GM10847 (cell line): ENCODE measurements around the gene BBS9.

Source experiments
- POLR2A ChIP-seq: IDR thresholded peaks from 2 replicates; pipeline ENCODE4 v1.6.1; 2011; ENCODE audit not compliant: insufficient read length; ENCODE audit errors: extremely low read depth

BBS9 gene

DNA sequence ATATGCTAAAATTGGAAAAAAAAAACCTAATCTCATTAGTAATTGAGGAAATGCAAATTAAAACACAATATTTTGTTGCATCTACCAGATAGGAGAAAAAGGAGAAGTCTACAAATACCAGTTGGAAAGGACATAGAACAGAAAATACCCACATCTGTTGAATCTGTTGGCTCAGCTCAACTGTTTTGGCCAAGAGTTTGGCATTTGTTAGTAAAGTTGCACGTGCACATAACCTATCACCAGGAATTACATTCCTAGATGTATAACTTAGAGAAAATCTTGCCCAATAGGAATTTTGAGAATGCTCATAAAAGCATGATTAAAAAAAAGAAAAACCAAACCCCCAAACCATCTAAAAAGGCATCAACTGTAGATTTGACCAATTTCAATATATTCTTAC lies 493.9 kb downstream of the BBS9 start:
- TF ChIP-seq POLR2A, result no peak

DNA sequence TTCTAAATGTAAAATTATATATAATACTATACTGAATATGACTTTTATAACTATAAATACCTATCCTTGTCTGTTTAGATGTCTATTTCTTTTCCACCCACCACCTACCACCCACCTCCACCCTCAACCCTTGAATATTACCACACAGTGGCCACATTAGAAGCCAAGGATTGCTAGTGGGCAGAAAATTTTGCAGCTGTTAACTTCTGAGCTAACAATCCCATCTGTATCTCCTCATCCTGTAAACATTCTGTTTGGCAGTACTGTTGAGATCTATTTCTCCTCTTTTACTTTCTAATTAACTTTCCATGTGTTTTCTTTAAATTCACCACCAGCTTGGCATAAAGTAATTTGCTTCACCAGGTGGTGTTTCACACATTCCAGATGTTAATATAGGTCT lies 494.9 kb downstream of the BBS9 start:
- TF ChIP-seq POLR2A, result no peak

DNA sequence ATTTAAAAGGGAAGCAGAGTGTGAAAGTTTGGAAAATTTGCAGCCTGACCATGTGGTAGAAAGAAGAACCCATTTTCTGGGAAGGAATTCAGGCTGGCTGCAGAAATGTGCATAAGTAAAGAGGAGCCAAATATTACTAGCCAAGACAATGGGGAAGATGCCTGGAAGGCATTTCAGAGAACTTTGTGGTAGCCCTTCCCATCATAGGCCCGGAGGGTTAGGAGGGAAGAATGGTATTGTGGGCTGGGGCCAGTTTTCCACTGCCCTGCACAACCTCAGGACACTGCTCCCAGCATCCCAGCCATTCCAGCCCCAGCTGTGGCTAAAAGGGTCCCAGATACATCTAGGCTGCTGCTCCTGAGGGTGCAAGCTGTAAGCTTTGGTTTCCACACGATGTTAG lies 497.5 kb downstream of the BBS9 start:
- TF ChIP-seq POLR2A, result no peak

DNA sequence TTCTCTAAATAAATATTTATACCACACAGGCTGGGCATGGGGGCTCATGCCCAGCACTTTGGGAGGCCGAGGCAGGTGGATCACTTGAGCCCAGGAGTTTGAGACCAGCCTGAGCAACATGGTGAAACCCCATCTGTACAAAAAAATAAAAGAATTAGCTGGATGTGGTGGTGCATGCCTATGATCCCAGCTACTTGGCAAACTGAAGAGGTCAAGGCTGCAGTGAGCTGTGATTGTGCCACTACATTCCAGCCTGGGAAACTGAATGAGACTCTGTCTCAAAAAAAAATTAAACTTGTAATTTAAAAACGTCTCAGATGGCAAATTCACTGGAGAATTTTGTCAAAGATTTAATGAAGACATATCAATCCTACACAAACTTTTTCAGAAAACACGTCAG lies 498.4 kb downstream of the BBS9 start:
- TF ChIP-seq POLR2A, result no peak

DNA sequence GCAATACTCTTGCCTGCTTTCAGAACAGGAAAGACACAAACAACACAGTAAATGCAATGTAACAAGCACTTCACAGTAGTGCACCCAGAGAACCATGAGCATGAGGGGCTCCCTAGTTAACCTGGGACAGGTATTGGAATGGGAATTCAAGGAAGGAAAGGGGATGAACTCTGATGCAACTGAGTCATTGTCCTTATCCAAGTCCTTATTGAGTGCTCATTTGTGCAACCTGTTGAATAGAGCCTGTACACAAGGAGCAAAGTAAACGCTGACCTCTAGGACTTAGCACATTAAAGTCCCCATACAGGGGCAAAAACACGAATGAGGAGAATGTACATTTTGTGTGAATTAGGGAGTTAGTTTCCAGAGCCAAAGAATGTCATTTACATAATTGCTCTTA lies 499.5 kb downstream of the BBS9 start:
- no peak for TF ChIP-seq POLR2A

DNA sequence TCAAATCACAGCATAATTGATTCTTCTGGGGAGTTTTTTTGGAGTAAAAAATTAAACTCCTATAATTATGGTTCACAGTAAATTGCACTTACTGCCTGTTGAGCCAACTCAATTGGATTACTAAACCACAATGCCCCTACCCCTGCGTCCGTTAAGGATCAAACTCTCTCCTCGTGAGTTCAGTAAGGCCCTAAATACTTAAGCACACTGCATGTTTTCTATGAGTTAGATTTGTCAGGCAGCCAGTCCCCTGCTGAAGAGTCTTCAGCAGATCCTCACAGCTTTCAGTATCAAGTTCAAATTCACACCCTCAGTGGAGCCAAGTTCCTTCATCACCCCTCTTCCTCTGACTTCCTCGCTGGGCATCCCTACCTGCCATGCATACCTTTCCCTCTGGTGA lies 501.0 kb downstream of the BBS9 start:
- no peak for TF ChIP-seq POLR2A

DNA sequence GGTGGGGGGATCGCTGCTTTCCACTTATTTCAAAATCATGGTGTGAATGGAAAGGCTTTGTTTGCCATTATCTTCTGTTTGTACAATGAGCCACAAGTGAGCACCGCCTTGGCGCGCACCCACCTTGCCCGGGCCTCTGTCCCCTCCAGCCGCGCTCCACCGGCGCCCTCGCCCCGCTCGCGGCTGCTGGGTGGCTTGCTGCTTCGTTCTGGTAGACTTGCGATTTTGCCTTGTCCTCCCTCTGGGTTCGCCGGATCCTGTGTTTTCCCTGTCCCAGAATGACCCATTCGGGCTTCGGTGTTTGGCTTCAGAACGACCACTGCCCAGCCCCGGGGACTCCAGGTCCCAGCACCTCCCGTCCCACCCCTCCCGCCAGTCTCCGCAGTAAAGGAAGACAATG lies 503.0 kb downstream of the BBS9 start:
- TF ChIP-seq POLR2A, result no peak

DNA sequence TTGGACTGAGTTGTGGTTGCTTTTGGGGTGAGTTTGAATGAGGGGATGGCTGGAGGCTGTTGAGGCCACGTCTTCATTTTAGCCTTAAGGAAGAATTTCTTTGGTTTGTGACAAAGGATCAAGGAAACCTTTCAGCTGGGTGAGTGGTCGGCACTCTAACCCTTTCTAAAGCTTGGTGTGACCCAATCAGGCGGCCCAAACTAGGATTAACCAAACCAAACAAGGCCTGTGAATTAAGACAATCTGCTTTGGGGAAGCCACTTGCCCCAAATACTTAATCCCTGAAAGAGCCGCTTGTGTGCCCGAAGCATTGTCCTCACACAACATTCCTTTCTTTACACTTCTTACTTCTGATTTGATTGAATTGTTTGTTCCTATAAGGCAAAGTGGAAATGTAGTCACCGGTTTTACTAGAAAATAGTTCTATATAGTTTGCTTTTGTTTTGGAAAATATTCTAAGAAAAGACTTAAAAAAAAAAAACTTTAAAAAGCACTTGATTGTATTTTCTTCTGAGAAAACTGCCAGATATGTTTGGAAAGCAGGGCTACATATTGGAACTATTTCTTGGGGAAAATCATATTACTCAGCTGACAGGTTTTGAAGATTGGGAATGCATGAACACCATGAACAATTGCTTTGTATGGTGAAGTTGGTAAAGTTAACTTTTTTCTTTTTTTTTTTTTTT lies 503.6 kb downstream of the BBS9 start:
- TF ChIP-seq POLR2A, result no peak

DNA sequence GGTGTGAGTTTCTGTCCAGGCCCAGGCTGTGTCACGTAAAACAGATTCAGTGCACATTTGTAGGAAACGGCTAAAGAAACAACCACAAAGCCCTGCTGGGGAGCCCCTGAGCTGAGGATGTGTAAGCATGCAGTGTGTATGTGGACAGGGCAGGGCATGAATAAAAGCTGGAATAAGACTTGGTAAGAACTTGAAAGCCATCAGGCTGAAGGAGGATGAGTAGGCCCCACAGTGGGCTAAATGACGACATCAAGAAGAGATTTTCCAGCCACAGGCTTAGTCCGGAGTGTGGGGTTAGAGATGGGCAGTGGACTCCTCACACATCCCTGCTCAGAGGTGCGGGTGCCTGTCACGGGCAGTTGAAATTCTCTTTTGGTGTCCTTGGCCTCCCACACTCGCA lies 505.2 kb downstream of the BBS9 start:
- TF ChIP-seq POLR2A, result no peak

DNA sequence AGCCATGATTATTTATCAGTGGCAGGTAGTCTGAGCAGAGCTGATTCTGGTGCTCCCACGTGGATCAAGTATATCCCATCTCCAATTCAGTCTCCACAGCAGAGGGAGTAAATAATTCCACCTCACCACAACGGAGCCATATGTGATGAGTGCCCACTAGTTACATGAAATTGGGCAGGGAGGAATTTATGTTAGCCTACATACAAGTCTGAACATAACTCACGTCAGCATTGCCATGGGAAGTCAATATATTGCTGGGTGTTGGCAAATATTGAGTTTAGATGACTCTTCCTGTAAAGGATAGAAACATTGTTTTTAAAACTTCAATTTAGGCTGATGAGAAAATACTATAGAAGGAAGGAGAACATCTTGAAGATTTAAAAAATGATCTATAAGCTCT lies 507.0 kb downstream of the BBS9 start:
- no peak for TF ChIP-seq POLR2A

DNA sequence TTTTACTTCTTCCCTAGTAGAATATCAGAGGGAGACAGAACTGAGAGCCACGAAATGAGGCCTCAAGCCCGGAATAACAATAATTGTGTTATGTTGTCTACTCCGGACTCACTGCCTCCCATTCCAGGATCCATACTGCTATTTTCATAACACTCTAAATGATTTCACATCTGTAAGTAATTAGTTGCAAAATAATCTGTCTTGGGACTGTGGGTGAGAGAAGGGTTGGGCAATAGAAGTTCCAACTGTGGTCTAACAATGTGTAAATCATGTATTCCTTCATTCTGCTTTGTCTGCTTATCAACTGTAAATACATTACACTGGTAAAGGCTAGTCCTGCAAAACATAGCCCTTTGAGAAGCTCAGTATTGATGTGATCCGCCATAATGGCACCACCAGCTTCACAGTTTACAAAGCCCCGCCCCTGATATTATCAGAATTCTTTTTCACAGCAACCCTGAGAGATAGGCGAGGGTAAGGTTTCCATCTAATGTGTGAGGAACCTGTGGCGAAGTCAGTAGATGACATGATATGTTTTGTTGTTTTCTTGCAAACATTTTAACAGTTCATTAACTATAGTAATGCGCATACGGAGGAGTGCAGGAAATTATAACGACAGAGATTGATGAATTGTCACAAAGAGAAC lies 510.3 kb downstream of the BBS9 start:
- no peak for TF ChIP-seq POLR2A

DNA sequence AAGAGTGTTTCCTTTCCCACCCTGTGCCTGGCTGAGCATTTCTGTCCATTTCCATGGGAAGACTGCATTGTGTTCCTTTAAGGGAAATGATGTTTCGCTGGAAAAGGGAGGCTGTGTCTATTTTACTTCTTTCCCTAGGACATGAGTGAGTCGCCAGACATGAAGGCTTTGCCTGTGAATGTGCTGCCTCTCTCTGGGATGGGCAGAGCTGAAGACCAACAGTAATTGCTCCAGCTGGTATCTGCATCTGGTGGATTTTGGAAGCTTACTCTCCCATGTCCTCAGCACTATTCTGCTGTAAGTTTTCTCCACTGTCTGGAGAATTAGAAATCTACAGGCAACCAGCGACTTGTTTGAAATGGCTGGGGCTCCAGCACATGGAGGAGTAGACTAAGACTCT lies 511.4 kb downstream of the BBS9 start:
- TF ChIP-seq POLR2A, result no peak

DNA sequence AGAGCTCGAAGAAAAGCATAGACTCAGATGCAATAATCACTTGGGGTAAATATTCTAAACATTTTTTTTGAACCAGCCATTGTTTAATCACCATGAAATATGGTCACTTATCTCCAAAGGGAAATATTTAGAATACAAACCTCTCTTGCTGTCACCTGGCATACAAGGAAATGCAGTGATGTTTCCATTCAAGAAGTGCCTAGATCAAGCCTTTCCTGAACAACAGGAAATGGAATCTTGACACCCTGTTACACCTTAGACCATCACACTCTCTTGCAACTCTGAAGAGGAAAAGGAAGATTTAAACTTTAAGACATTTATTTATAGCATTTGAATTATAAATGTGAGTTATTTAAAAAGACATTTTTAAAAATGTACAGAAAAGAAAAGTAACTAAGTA lies 512.9 kb downstream of the BBS9 start:
- TF ChIP-seq POLR2A, result no peak

DNA sequence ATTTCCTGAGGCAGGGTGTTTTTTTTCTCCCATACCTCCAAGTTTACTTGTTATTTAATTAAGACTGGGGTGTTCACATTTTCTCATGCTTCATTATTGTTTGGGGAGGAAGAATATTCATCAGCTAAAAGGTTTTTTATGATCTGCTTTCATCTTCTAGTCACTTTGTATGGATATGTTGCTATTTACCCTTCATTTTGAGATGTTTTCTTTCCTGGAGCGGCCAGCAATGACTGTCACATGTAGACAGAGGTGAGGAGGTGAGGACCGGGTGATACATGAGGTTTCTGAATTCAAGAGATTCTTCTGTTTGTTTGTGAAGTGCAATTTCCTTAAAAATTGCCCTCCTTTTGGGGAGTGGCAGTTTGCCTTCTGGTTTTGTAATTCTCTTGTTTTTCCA lies 514.2 kb downstream of the BBS9 start:
- no peak for TF ChIP-seq POLR2A

DNA sequence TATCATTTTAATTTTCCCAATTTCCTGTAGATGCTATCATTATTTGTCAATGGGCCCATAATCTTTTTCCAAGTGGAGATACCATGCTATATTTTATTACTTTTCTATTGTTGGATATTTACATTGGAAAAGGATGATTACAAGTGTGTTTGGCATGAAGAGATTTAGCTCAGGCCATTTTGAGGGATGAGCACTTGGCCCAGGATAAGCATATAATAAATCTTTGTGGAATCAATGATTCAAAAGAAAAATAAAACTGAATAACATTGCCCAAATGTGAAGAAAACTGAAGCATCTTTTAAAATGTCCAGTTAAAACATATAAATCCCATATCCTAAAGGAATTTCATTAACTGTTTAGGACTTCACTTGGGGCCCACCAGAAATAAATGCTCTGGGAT lies 515.1 kb downstream of the BBS9 start:
- no peak for TF ChIP-seq POLR2A

DNA sequence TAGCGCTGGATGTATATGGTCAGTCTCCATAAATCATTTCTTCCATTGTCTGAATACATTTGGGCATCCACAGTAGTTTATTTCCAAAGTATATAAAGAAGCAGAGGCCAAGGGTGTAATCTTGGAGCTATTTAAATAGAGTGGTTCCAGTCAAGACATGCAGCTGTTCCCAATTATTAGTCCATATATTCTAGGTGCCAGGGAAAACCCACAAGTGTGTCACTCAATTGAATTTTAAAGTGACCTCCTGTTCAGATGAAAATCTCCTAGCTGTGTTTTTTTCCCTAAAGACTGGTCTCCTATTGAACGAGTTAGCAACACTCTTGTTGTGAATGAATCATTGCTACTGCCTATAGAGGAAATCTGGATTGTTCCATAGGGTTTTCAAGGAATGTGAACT lies 515.7 kb downstream of the BBS9 start:
- TF ChIP-seq POLR2A, result no peak

DNA sequence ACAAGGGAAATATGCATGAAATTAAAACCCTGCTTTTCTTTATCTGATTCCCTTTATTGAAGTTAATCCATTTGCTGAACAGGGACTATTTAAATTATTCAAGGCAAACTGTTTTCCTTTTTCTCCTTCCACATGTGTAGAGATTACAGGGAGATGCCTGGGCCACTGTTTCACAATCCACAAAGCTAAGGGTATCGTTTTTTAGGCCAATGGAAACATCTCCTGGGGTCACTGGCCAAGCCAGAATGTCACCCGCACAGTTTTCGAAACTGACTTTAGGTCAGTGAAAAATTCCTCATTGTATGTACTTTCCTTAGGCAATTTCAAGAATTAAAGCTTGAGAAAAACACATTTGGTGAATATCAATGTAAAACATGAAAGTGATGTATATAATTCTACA lies 516.8 kb downstream of the BBS9 start:
- TF ChIP-seq POLR2A, result no peak
